GM23338 (cell line): ENCODE data around the gene MOSPD2. TPM values are rescaled to one million over a fixed set of nuclear protein-coding genes. Genes with fewer than 3 reads are reported as not detected.

Source experiments
- ATAC-seq: fragments of 200-7000 bp; cut with Tn5 transposase; 3 replicates; pipeline ENCODE4 v1.9.1; 2020
- DNase-seq: peaks from one replicate; pipeline ENCODE4 v3.0.0-alpha.2; 2015; ENCODE audit warnings: low spot score
- H2AFZ ChIP-seq: fragments of 200-600 bp; sonication (generic); 2 replicates; pipeline ENCODE4 v1.8.0; 2016; ENCODE audit warnings: antibody characterized with exemption, mild to moderate bottlenecking, moderate library complexity
- H3F3A ChIP-seq: fragments of 200-600 bp; sonication (generic); replicated peaks from 2 replicates; pipeline ENCODE4 v1.8.0; 2017; ENCODE audit warnings: antibody characterized with exemption, mixed run types, low read depth
- H3K27ac ChIP-seq: fragments of 200-600 bp; sonication (generic); 2 replicates; pipeline ENCODE4 v1.6.1; 2016; ENCODE audit warnings: low read depth
- H3K27me3 ChIP-seq: fragments of 200-600 bp; sonication (generic); 2 replicates; pipeline ENCODE4 v1.8.0; 2016; ENCODE audit warnings: mild to moderate bottlenecking, mixed run types, moderate library complexity; ENCODE audit not compliant: insufficient read depth
- H3K36me3 ChIP-seq: fragments of 200-600 bp; sonication (generic); 2 replicates; pipeline ENCODE4 v1.8.0; 2016; ENCODE audit warnings: mild to moderate bottlenecking; ENCODE audit not compliant: insufficient read depth
- H3K4me1 ChIP-seq: fragments of 200-600 bp; sonication (generic); 2 replicates; pipeline ENCODE4 v1.8.0; 2016; ENCODE audit warnings: mild to moderate bottlenecking, moderate library complexity; ENCODE audit not compliant: insufficient read depth
- H3K4me2 ChIP-seq: fragments of 200-600 bp; sonication (generic); 2 replicates; pipeline ENCODE4 v1.7.1; 2017; ENCODE audit warnings: mixed run types
- H3K4me3 ChIP-seq: fragments of 200-600 bp; sonication (generic); 2 replicates; pipeline ENCODE4 v1.6.1; 2016; ENCODE audit warnings: mixed run types
- H3K79me2 ChIP-seq: fragments of 200-600 bp; sonication (generic); replicated peaks from 2 replicates; pipeline ENCODE4 v1.8.0; 2017; ENCODE audit warnings: mild to moderate bottlenecking; ENCODE audit not compliant: insufficient read depth
- H3K9me2 ChIP-seq: fragments of 200-600 bp; sonication (generic); 2 replicates; pipeline ENCODE4 v1.8.0; 2017; ENCODE audit not compliant: insufficient read depth
- H4K20me1 ChIP-seq: fragments of 200-600 bp; sonication (generic); replicated peaks from 2 replicates; pipeline ENCODE4 v1.8.0; 2017; ENCODE audit warnings: mild to moderate bottlenecking; ENCODE audit not compliant: insufficient read depth
- H3K27ac Mint-ChIP-seq: 2 replicates; pipeline ENCODE4 v1.8.0; 2020; ENCODE audit warnings: inconsistent platforms, mild to moderate bottlenecking, moderate library complexity, mixed read lengths
- H3K27me3 Mint-ChIP-seq: 3 replicates; pipeline ENCODE4 v1.8.0; 2022; ENCODE audit warnings: low read depth, mild to moderate bottlenecking, moderate library complexity, mixed read lengths, inconsistent platforms; ENCODE audit not compliant: insufficient read depth, poor library complexity
- H3K36me3 Mint-ChIP-seq: 3 replicates; pipeline ENCODE4 v1.8.0; 2021; ENCODE audit warnings: low read depth, mild to moderate bottlenecking, inconsistent platforms, moderate library complexity, mixed read lengths
- H3K4me1 Mint-ChIP-seq: 3 replicates; pipeline ENCODE4 v1.8.0; 2020; ENCODE audit warnings: mild to moderate bottlenecking, inconsistent platforms, mixed read lengths
- H3K4me3 Mint-ChIP-seq: 3 replicates; pipeline ENCODE4 v1.8.0; 2021; ENCODE audit warnings: moderate library complexity, mild to moderate bottlenecking, inconsistent platforms, mixed read lengths
- H3K9me3 Mint-ChIP-seq: 3 replicates; pipeline ENCODE4 v1.8.0; 2020; ENCODE audit warnings: moderate library complexity, mild to moderate bottlenecking, inconsistent platforms, mixed read lengths
- CREB1 ChIP-seq: fragments of 250-450 bp; sonication (Bioruptor Pico); IDR thresholded peaks from 2 replicates; pipeline ENCODE4 v1.5.0; 2020; ENCODE audit warnings: low read depth, mild to moderate bottlenecking, moderate library complexity
- EZH2 ChIP-seq: fragments of 200-600 bp; sonication (generic); IDR thresholded peaks from one replicate; pipeline ENCODE4 v1.8.0; 2017; ENCODE audit warnings: antibody characterized with exemption, mild to moderate bottlenecking, low read depth; ENCODE audit not compliant: unreplicated experiment
- EZH2phosphoT487 ChIP-seq: fragments of 200-600 bp; sonication (generic); IDR thresholded peaks from one replicate; pipeline ENCODE4 v1.8.1; 2018; ENCODE audit warnings: antibody characterized with exemption; ENCODE audit not compliant: unreplicated experiment
- JUNB ChIP-seq: IDR thresholded peaks from one replicate; pipeline ENCODE4 v1.6.1; 2016; ENCODE audit warnings: antibody characterized with exemption; ENCODE audit not compliant: unreplicated experiment
- NANOG ChIP-seq: IDR thresholded peaks from 2 replicates; pipeline ENCODE4 v1.6.1; 2016; ENCODE audit warnings: antibody characterized with exemption, borderline replicate concordance
- ZNF114 ChIP-seq: fragments of 250-450 bp; sonication (Bioruptor Pico); IDR thresholded peaks from 2 replicates; pipeline ENCODE4 v1.5.0; 2020; ENCODE audit warnings: mild to moderate bottlenecking, moderate library complexity
- ZNF331 ChIP-seq: fragments of 250-450 bp; sonication (Bioruptor Pico); IDR thresholded peaks from 2 replicates; pipeline ENCODE4 v1.5.0; 2020; ENCODE audit warnings: low read depth, mild to moderate bottlenecking, moderate library complexity
- polyA plus RNA-seq: library from polyadenylated mRNA; unstranded; fragments of >200 nt; fragmentation: Nextera tagmentation; extraction: Ambion mirVana; gene quantifications from 2 replicates; pipeline ENCODE4 v1.2.1, GENCODE V29; 2016
- total RNA-seq: library from RNA; depleted of rRNA; stranded (reverse); fragments of >200 nt; shearing (Covaris generic); gene quantifications from 2 replicates; pipeline ENCODE4 v1.2.3, GENCODE V29; 2014
- TF ChIP-seq, protein P1 (sequence below): IDR thresholded peaks from 2 replicates; pipeline ENCODE4 v1.6.1; 2016; ENCODE audit warnings: antibody characterized with exemption
- TF ChIP-seq, protein P2 (sequence below), 2 experiments: fragments of 200-600 bp in 1 of 2; sonication (generic) in 1 of 2; conservative IDR thresholded peaks; 2 replicates each; pipeline versions ENCODE4 v1.5.1 to v1.6.1; 2016 to 2017; ENCODE audit warnings: antibody characterized with exemption in 2 of 2, low read depth in 2 of 2, mild to moderate bottlenecking in 2 of 2, moderate library complexity in 1 of 2

Gene MOSPD2
- total and polyA plus RNA-seq, 2 experiments from 2014 or later: 8.5 to 13.9 TPM

DNA sequence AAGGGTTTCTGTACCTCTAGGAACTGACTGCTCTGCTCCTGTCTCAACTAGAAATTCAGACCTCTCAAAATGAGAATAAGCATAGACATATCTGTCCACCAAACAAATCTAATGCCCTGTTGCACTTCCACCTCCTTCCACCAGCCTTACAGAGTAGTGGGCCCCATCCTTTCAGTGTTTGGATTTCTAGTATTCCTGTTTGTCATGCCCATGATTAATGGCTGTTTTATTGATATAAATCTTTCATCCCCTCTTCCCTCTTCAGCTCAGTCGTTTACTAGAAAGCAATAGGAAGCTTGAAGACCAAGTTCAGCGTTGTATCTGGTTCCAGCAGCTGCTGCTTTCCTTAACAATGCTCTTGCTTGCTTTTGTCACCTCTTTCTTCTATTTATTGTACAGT is 46.2 kb downstream of the MOSPD2 start:
- Histone ChIP-seq H3K36me3 (no peaks in the 10 kb centered on the region; the same call in 1 of the 2 replicates), H3K9me2 (no peaks in the 10 kb centered on the region), H3F3A (no peaks in the 10 kb centered on the region), H4K20me1 (no peaks in the 10 kb centered on the region), H3K4me3 (no peak overlapping the region), H3K4me2 (no peak overlapping the region), H3K4me1 (no peaks in the 10 kb centered on the region), H3K27ac (no peak overlapping the region), H3K79me2 (no peaks in the 10 kb centered on the region), H2AFZ (no peak overlapping the region), H3K27me3 (no peaks in the 10 kb centered on the region)
- H3K27me3 Mint-ChIP-seq: no peaks in the 10 kb centered on the region
- H3K9me3 Mint-ChIP-seq: no peaks in the 10 kb centered on the region
- ATAC-seq (no peak), DNase-seq (no peak)
- no peak overlapping the region for H3K4me3 Mint-ChIP-seq
- no peak overlapping the region for H3K27ac Mint-ChIP-seq
- TF ChIP-seq ZNF331 (no peak), ZNF114 (CRISPR knock-in tag) (no peak), JUNB (no peak), EZH2 (no peak), NANOG (no peak), EZH2phosphoT487 (no peak)
- TF ChIP-seq, protein P1, sequence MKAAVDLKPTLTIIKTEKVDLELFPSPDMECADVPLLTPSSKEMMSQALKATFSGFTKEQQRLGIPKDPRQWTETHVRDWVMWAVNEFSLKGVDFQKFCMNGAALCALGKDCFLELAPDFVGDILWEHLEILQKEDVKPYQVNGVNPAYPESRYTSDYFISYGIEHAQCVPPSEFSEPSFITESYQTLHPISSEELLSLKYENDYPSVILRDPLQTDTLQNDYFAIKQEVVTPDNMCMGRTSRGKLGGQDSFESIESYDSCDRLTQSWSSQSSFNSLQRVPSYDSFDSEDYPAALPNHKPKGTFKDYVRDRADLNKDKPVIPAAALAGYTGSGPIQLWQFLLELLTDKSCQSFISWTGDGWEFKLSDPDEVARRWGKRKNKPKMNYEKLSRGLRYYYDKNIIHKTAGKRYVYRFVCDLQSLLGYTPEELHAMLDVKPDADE: no peak
- TF ChIP-seq, protein P2, sequence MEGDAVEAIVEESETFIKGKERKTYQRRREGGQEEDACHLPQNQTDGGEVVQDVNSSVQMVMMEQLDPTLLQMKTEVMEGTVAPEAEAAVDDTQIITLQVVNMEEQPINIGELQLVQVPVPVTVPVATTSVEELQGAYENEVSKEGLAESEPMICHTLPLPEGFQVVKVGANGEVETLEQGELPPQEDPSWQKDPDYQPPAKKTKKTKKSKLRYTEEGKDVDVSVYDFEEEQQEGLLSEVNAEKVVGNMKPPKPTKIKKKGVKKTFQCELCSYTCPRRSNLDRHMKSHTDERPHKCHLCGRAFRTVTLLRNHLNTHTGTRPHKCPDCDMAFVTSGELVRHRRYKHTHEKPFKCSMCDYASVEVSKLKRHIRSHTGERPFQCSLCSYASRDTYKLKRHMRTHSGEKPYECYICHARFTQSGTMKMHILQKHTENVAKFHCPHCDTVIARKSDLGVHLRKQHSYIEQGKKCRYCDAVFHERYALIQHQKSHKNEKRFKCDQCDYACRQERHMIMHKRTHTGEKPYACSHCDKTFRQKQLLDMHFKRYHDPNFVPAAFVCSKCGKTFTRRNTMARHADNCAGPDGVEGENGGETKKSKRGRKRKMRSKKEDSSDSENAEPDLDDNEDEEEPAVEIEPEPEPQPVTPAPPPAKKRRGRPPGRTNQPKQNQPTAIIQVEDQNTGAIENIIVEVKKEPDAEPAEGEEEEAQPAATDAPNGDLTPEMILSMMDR (conservative IDR thresholded peaks at IDR 0.05; ENCODE audit: low read depth in 2 of 2): no peak
- peaks cover 15% of the 10 kb centered on the region for H3K36me3 Mint-ChIP-seq
- H3K4me1 Mint-ChIP-seq: 0 out of 3 replicates have a peak, but pooled peaks cover 2% of the 10 kb centered on the region

DNA sequence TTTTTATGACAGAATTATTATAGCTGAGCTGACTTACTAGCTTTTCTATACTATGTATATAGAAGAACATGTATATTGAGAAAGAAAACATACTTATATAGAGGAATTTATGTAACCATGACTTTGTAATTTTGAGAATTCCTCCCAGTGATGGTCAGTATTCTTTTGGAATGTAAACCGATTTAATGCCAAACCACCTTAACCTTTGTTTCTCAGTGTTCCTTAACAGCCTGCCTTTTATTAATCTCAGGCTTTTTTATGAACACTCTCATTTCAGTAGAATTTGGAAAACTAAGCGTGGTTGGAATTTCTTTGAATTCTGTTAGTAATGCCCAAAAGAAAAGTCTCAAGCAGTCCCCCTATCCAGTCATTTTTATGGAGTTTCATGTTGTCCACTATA is 47.0 kb downstream of the MOSPD2 start:
- peaks cover 15% of the 10 kb centered on the region for H3K36me3 Mint-ChIP-seq
- H3K79me2 ChIP-seq: no peaks in the 10 kb centered on the region
- H3K4me3 Mint-ChIP-seq: no peak overlapping the region
- no peak overlapping the region for H3K27ac ChIP-seq
- no peaks in the 10 kb centered on the region for H3K27me3 ChIP-seq
- no peaks in the 10 kb centered on the region for H3F3A ChIP-seq
- H3K36me3 ChIP-seq: no peaks in the 10 kb centered on the region; the same call in 1 of the 2 replicates
- DNase-seq: no peak
- no peak overlapping the region for H3K4me2 ChIP-seq
- ATAC-seq: no peak
- no peaks in the 10 kb centered on the region for H3K9me2 ChIP-seq
- no peak overlapping the region for H3K27ac Mint-ChIP-seq
- H3K4me1 Mint-ChIP-seq: 0 out of 3 replicates have a peak, but pooled peaks cover 2% of the 10 kb centered on the region
- no peak for TF ChIP-seq CREB1 (CRISPR knock-in tag)
- no peak for TF ChIP-seq ZNF114 (CRISPR knock-in tag)
- no peak for TF ChIP-seq JUNB
- H2AFZ ChIP-seq: no peak overlapping the region
- no peaks in the 10 kb centered on the region for H3K27me3 Mint-ChIP-seq
- no peaks in the 10 kb centered on the region for H4K20me1 ChIP-seq
- H3K4me3 ChIP-seq: no peak overlapping the region
- no peaks in the 10 kb centered on the region for H3K9me3 Mint-ChIP-seq
- H3K4me1 ChIP-seq: no peaks in the 10 kb centered on the region
